Measurements from ENCODE around the gene RGPD4.

RGPD4 gene

DNA sequence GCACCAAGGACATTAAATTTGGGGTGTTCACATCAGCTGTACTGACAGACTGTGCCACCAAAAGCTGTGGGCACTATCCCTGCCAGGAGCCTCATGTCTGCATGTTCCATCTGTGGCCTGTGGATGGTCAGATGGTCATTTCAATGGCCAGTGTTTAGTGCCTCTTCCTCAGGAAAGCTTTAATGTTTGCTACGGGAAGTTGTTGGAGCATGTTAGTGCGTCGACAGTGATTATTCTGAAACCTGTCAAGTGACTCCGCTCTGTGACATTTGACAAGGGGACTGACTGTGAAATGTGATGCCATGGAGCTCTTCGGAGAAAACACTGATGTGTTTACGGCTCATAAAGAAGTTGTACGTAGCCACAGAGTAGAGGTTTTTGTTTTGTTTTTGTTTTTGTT, 18.7 kb upstream of the RGPD4 start:
- no peak for TF ChIP-seq CTCF (IDR thresholded peaks at IDR 0.05; ENCODE audit: insufficient read depth, missing control alignments)
- DNase-seq (ENCODE audit: insufficient read length, low spot score) (no peak), FAIRE-seq (no peak)

DNA sequence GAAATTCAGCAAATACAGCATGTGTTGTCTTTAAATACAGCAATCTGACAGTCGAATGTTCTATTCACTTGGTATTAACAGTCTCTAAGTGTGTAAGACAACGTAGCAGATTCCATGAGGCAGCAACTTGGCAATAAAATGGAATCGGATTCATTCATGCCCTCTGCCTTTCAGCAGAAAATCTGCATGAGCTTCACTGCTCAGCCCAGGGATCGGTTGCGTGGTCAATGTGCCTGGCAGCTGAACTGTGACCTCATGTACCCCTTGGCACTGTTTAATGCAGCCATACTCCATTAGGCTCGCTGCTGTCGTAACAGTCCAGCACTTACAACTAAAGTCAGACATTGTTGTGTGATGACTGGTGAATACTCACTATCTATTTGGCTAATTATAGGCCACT, 17.7 kb upstream of the RGPD4 start:
- no peak for TF ChIP-seq CTCF (IDR thresholded peaks at IDR 0.05; ENCODE audit: insufficient read depth, missing control alignments)
- FAIRE-seq, result peak; percentile 29

DNA sequence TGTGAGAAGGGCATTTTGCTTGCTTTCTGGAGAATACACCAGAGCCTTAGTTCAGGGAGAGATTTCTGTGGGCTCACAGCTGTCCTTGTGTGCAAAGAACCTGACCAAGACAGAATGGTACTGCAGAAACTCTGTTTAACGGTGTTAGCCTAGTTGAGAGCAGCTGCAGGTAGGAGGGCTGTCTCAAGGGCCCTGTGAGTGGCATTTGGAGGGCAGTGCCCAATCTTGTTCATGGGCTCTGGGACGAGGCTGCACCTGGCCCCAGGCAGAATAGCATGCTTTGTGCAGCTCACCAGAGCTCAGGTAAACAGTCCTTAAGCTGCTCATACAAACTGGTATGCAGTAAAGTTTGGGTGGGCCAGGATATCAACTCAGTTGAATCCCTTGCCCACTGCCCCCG, 16.9 kb upstream of the RGPD4 start:
- DNase-seq (ENCODE audit: insufficient read length, low spot score) (no peak), FAIRE-seq (no peak)
- TF ChIP-seq CTCF (IDR thresholded peaks at IDR 0.05; ENCODE audit: insufficient read depth, missing control alignments), result no peak

More for the DNA sequence above, 17.7 kb upstream of the RGPD4 start:
- DNase-seq (ENCODE audit: insufficient read length, low spot score), result no peak

- no peak for TF ChIP-seq CTCF (IDR thresholded peaks at IDR 0.05; ENCODE audit: insufficient read depth, missing control alignments)
- DNase-seq (ENCODE audit: insufficient read length, low spot score), result no peak
- no peak for FAIRE-seq
These were observed 16.0 kb upstream of the RGPD4 start for GRCh38 chr2:107810734-107811133.

DNA sequence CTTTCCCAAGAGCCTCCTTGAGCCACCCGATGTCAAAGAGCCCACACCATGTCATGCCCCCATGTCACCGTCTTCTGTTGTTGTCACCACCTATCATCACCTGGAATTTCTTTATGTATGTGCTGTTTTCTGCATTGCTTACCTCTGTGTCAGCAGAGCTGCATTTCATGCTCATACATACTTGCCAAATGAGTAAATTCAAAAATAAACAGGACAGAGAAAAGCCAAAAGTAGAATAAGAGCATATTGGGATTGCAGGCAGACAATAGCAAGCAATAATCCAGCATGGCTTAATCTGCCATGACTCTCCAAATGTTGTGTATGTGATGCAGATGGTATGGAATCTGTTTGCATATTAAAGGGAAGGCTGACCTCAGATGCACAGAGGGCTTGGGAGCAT, 15.3 kb upstream of the RGPD4 start:
- DNase-seq (ENCODE audit: insufficient read length, low spot score) (no peak), FAIRE-seq (no peak)
- TF ChIP-seq CTCF (IDR thresholded peaks at IDR 0.05; ENCODE audit: insufficient read depth, missing control alignments), result no peak

DNA sequence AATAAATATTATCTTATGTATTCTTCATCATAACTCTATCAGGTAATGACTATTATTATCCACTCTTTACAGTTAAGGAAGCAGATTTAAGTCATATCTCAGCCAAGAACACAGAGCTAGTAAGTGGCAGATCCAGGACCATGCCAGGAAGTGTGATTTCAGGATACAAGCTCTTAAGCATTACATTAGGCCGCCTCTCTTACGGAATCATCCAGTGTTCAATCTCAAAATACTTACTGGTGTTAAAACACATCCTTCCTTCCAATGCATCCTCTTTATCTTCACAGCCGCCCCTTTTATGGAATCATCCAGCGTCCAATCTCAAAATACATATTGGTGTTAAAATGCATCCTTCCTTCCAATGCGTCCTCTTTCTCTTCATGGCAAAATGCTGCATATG, 14.7 kb upstream of the RGPD4 start:
- no peak for TF ChIP-seq CTCF (IDR thresholded peaks at IDR 0.05; ENCODE audit: insufficient read depth, missing control alignments)
- FAIRE-seq (peak; percentile 21), DNase-seq (ENCODE audit: insufficient read length, low spot score) (no peak)

DNA sequence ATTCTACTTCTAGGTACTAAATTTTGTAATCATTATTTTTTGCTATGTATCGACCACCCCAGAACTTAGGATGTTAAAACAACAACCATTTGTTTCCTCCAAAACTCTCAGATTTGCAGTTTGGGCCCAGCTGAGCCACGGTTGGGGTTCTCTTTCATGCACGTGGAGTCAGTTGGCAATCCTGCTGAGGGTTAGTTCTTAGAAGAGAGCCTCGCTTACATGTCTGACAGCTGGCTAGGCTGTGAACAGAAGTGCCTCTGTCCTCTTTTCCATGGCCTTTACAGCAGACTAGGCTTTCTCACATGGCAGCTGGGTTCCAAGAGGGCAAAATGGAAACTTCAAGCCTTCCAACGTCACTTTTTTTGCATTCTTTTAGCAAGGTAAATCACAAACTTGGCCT, 9.3 kb upstream of the RGPD4 start:
- no peak for DNase-seq (ENCODE audit: insufficient read length, low spot score)
- no peak for FAIRE-seq
- no peak for TF ChIP-seq CTCF (IDR thresholded peaks at IDR 0.05; ENCODE audit: insufficient read depth, missing control alignments)
